Measurements from ENCODE around the gene TULP4. TPM values are rescaled to one million over a fixed set of nuclear protein-coding genes. Genes with fewer than 3 reads are reported as not detected.

The TULP4 gene
- total and polyA plus RNA-seq, 2 experiments from 2014 or later = 20.0 to 118 TPM

- no peak for DNase-seq (ENCODE audit: low read depth in 1 of 2, low spot score in 1 of 2)
- no peak overlapping the region for H3K4me3 ChIP-seq
Measured at GRCh38 chr6:158514176-158514575, 201.9 kb downstream of the TULP4 start.

GRCh38 chr6:158514991-158515390 lies 202.7 kb downstream of the TULP4 start:
- no peaks in the 10 kb centered on the region for H3K36me3 ChIP-seq
- no peak overlapping the region for H3K4me3 ChIP-seq
- no peaks in the 10 kb centered on the region for H3K27me3 ChIP-seq
- H3K9me3 ChIP-seq (ENCODE audit: low read depth) = no peaks in the 10 kb centered on the region
- DNase-seq (ENCODE audit: low read depth in 1 of 2, low spot score in 1 of 2) = no peak
- no peak overlapping the region for H3K27ac ChIP-seq
- no peak for TF ChIP-seq CTCF (IDR thresholded peaks at IDR 0.05; ENCODE audit: low read depth, low read length)
- peaks cover 5% of the 10 kb centered on the region for H3K4me1 ChIP-seq (ENCODE audit: low read depth)

More at GRCh38 chr6:158514176-158514575, 201.9 kb downstream of the TULP4 start:
- TF ChIP-seq CTCF (IDR thresholded peaks at IDR 0.05; ENCODE audit: low read depth, low read length) = no peak
- Histone ChIP-seq H3K36me3 (no peaks in the 10 kb centered on the region), H3K27ac (no peak overlapping the region), H3K4me1 (ENCODE audit: low read depth) (no peaks in the 10 kb centered on the region), H3K27me3 (no peaks in the 10 kb centered on the region), H3K9me3 (ENCODE audit: low read depth) (no peaks in the 10 kb centered on the region)

GRCh38 chr6:158516098-158516497 lies 203.8 kb downstream of the TULP4 start:
- no peak for TF ChIP-seq CTCF (IDR thresholded peaks at IDR 0.05; ENCODE audit: low read depth, low read length)
- Histone ChIP-seq H3K27me3 (no peaks in the 10 kb centered on the region), H3K9me3 (ENCODE audit: low read depth) (no peaks in the 10 kb centered on the region), H3K36me3 (no peaks in the 10 kb centered on the region), H3K27ac (no peak overlapping the region), H3K4me3 (no peak overlapping the region), H3K4me1 (ENCODE audit: low read depth) (peaks cover 5% of the 10 kb centered on the region)
- no peak for DNase-seq (ENCODE audit: low read depth in 1 of 2, low spot score in 1 of 2)

- Histone ChIP-seq H3K27me3 (no peaks in the 10 kb centered on the region), H3K36me3 (no peaks in the 10 kb centered on the region), H3K4me1 (ENCODE audit: low read depth) (peaks cover 5% of the 10 kb centered on the region), H3K9me3 (ENCODE audit: low read depth) (no peaks in the 10 kb centered on the region), H3K27ac (no peak overlapping the region), H3K4me3 (no peak overlapping the region)
- DNase-seq (ENCODE audit: low read depth in 1 of 2, low spot score in 1 of 2) = no peak
- no peak for TF ChIP-seq CTCF (IDR thresholded peaks at IDR 0.05; ENCODE audit: low read depth, low read length)
Measured at GRCh38 chr6:158517038-158517437, 204.8 kb downstream of the TULP4 start.

GRCh38 chr6:158517581-158517980 lies 205.3 kb downstream of the TULP4 start:
- Histone ChIP-seq H3K27me3 (no peaks in the 10 kb centered on the region), H3K27ac (no peak overlapping the region), H3K9me3 (ENCODE audit: low read depth) (no peaks in the 10 kb centered on the region), H3K4me1 (ENCODE audit: low read depth) (peaks cover 5% of the 10 kb centered on the region), H3K4me3 (no peak overlapping the region), H3K36me3 (no peaks in the 10 kb centered on the region)
- DNase-seq (ENCODE audit: low read depth in 1 of 2, low spot score in 1 of 2) = no peak
- TF ChIP-seq CTCF (IDR thresholded peaks at IDR 0.05; ENCODE audit: low read depth, low read length) = no peak

All from cardiac muscle cell (in vitro differentiated cells and primary cell).